Stimulated activated CD8-positive, alpha-beta memory T cell treated with anti-CD3 and anti-CD28 coated beads, Interleukin-4, amount 100 ng/mL, for 48 hours (primary cell): ENCODE data around the gene RANBP3L.
"Not testable (repeated sequence)": the region's sequence is repeated elsewhere in the genome, so short reads cannot be mapped to it uniquely, and the experiment has no call there.

Experiments
- DNase-seq: peaks from one replicate; pipeline ENCODE4 v3.0.0-alpha.2; 2020

RANBP3L gene

DNA sequence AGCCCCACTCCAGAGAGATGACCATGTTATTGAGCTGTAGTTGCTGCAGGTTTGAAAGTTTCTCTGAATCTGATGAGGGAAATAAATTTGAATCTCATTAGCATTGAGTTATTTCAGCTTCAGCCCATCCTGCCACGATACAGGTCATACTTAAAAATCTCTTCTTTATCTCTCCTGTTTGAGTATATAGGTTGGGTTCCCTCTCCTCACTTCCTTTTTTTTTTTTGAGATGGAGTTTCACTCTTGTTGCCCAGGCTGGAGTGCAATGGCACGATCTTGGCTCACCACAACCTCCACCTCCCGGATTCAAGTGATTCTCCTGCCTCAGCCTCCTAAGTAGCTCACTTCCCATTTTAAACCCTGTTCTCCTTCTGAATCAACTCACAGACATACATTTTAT lies 17.9 kb downstream of the RANBP3L start:
- DNase-seq: not testable (repeated sequence)

DNA sequence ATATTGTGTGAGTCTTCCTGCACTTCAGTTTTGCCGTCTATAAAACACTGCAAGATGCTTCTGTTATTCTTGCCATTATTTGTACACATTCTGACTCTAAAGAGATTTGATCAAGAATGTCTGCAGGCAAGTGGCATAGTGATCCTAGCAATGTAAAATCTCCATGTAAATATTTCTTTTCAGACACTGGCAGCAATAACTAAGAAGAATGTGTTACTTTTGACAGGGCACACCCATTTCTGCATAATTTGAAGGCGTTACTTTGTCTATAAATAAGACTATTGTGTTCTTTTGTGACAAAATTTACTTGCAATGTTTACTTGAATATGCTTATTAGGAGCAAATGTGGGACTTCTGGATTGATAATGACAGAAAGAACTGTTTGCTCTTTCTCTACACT lies 20.1 kb downstream of the RANBP3L start:
- no peak for DNase-seq

DNA sequence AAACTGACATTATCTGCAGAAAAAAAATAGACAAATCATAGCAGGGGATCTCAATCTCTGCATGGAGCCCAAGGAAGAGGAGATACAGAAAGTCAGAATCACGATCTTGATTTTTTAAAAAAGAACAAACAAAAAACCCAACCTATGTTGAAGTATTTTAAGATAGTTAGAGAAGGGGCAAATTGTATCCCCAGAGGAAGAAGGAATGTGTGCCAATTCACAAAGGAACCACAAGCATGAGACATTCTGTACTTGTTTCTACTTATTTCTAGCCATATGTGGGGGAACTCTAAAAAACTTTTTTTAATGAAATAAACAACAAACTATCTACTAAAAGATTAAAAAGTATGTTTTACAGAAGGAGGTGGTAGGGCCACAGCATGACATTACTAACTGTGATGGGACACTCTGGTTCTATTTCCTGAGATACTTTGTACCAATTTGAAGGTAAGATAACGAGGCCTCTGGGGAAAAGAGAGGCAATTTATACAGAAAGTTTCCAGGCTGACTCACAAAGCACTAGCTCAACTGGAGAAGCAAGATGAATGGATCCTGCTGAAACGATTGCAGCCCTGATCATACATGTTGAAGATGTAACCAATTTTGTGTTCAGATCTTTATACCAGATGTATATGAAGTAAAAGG lies 22.5 kb downstream of the RANBP3L start:
- DNase-seq: no peak

DNA sequence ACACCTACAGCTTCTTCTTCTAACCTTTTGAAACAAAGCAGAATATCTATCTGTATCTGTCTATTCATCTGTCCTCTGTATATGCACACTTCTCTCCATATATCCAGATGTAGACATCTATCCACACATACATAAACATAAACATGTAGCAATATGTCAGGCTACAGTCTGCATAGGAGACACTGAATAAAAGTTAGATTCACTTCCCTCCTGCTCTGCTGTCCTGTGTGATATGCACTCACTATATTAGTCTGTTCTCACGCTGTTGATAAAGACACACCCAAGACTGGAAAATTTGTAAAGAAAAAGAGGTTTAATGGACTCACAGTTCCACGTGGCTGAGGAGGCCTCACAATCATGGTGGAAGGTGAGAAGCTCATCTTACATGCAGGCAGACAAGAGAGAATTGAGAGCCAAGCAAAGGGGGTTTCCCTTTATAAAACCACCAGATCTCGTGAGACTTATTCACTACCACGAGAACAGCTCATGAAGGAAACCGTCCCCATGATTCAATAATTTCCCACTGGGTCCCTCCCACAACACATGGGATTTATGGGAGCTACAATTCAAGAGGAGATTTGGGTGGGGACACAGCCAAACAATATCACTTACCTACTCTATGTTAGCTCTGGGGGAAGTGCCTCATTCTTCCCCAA lies 24.1 kb downstream of the RANBP3L start:
- no peak for DNase-seq

DNA sequence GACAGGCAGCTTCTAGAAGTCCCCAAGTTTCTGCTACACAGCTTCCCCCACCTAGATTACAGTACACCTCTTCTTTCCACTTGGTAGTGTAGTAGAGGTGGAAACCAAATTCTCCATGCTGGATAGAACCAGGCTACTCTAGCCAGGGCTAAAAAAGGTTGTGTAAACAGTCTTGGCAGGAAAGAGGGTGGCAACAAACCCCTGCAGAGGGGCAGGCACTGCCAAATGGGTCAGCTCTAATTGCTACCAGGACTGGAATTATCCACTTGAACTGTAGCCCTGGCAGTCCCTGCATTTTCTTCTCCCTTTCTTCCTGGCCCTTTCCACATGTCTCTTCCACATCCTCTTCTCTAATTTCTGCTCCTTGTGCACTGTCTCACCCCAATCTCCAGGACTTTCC lies 24.8 kb downstream of the RANBP3L start:
- no peak for DNase-seq

DNA sequence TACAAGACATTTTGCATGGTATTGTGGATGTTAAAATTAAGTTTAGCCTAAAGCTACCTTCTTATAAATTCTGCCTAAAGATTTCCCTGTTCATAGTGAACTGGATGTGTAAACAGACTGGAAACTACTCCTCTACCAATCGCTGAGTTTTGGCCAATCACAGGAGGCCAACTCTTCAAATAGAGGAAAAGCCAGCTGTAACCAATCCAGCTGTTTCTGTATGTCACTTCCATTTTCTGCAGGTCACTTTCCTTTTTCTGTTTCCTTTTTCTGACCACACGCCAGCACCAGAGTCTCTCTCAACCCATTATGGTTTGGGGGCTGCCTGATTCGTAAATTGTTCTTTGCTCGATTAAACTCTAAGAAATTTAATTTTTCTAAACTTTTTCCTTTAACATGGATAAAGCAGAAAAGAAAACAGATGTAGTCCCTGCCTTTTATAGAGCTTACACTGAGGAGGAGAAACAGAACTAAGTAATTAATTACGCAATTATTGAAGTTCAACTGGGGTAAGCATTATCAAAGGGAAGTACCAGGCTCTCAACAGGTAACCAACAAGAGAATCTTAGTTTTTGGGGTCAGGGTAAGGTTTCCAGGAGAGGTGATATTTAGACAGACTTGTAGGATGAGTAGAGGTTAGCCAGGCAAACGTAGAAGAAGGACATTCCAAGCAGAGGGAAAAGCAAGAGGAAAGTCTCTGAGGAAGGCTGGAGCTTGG lies 27.7 kb downstream of the RANBP3L start:
- DNase-seq: no peak

DNA sequence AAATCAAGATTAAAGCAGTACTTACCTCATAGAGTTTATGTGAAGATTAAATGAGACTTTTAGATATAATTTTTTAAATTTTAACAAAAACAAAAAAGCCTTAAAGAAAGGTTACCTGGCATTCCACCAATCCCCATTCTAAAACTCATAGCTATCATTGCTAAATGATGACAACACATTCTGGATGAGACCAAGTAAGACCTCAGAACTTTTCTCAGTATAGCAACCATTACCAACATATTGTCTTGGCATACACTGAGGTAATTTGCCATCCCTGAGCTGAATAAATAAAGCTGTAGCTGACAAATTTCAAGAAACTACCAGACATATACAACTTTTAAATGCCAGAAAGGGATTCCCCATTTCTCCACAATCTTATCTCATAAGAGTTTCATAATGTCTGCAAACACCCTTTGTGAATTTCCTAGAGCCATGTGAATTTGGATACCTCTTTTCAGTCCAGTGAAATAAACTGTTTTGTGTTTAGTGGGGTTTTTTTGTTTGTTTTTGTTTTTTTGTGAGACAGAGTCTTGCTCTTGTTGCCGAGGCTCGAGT lies 29.5 kb downstream of the RANBP3L start:
- DNase-seq: no peak

DNA sequence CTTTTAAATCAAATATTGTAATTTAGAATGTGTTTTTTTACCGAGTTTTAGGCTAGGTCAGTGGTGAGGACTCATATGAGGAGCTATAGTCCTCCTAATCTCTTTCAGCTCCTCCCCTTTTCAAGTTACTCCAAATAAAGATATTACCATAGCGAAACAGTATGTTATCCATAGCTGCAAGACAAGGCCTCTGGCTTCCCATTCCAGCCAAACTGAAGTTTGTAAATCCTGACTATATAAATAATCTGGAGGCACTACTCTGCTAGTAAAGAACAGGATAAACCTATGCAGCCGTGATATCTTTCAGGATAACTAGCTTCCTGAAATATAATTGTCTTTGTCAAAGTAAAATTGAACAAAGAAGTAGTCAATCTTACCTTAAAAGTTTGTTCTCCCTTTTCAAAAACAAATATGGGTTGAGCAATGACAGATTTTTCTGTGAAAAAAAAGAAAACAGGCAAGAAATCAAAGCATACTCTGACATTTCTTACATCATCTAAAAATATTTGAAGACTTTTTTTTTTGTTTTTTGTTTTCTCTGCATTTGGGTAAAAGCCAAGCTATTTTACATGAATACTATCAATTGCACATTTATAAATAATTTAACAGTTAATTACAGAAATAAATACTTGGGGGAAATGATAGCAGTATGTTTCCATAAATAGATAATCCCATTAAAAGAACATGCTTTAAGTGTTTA lies 30.7 kb downstream of the RANBP3L start:
- no peak for DNase-seq

DNA sequence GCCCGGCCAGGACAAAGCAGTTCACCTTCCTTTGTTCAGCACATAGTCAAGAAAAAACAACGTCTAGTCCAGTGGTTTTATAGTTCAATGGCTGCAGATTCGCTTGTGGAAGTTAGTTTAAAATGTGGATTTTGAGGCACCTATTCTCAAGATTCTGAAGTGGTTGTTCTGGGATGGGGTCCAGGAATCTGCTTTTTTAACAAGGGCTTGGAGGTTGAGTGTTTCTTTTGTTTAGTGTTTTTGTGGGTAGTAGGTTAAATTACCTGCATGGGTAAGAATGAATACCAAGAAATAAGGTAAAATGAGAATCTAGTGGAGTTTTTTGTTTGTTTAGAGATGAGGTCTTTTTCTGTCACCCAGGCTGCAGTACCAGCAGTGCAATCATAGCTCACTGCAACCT lies 31.5 kb downstream of the RANBP3L start:
- no peak for DNase-seq

DNA sequence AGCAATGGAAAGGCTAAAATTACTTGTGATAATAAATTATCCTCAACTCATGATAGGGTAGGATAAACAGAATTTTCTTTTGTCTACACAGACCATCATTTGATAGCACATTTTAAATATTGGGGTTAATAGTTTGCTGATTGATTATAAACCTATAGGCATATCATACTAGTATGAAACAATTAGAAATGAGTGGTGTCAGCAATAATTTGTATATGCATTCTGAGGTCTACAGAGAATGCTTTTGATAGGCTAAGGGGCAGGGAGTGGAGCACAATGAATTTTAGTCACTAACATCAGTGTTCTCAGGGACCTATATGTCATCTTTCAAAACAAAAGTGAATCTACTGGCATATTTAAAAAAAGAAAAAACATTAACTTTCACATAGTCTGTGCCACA lies 32.2 kb downstream of the RANBP3L start:
- no peak for DNase-seq

DNA sequence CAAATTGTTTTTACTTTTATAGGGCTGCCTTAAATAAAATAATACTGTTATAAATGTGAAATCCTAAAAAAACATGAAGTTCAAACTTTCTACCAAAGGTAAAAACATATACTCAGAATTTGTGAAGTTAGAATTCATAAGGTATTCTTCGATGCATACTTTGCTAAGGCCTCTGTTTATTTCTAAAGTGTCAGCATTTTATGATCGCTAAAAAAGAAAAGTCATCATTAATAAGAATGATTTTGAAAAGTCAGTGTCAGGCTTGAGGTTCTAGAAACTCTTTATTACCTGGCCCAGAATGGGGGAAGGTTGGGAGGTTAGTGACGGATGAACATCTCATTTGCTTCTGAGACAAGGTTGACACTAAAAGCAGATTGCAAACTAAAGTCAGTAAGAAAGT lies 33.8 kb downstream of the RANBP3L start:
- DNase-seq: no peak

DNA sequence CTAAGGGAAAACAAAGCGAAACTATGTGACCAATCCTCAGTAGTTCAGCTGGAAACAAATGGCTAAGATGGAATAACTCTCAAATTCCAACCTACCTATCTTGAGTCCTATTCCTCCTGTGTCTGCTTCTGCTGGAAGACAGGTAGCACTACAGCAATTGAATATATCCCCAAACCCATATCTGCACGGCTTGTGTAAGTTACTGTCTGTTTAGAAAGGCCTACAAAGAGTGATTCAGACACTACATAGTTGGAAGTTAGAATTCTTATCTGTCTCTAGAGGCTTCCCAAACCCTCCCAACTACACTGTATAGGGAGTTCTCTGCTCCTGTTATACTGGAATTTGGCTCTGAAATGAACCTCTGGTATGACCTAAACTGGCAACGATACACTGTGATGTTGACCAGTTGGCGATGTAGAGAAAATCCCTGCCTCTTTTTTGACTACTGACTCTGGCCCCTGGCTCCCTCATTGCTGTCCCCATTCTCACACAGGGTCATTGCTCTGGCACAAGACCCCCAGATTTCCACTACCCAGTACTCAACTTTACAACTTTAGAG lies 37.4 kb downstream of the RANBP3L start:
- DNase-seq: no peak

DNA sequence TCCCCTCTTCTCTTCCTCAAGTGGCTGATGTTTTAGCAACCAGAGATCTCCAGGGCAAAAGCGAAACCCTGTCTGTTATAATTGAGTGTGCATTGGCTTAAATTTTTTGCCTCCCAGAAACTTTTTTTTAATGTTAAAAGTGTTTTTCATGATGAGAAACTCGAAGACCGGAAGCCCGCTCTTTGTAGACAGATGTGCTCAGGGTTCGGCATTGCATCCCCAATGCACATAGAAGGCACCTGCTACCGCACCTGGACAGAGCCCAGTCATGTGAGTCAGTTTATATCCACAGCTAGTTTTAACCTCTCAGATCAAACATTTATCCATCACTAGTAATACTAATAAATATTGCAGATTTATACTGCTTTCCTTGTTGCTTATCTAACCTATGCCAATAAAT lies 40.5 kb downstream of the RANBP3L start:
- DNase-seq: no peak

DNA sequence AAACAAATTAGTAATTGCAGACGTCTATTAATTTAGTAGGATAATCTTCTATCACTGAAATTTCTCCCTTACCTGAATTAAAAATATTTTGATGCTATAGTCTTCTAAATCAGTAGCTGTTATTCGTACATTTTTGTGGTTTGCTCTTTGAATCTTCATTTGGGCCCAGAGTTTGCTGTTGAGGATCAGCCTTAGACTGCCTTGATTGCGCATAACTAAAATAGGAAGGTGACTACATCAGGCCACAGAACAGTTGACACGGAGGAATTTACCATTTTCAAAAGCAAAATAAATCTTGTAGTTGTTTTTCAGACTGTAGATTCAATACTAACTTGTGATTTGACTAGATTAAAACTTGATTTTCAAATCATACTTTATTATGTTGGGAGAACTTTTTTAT lies 48.1 kb downstream of the RANBP3L start:
- no peak for DNase-seq

DNA sequence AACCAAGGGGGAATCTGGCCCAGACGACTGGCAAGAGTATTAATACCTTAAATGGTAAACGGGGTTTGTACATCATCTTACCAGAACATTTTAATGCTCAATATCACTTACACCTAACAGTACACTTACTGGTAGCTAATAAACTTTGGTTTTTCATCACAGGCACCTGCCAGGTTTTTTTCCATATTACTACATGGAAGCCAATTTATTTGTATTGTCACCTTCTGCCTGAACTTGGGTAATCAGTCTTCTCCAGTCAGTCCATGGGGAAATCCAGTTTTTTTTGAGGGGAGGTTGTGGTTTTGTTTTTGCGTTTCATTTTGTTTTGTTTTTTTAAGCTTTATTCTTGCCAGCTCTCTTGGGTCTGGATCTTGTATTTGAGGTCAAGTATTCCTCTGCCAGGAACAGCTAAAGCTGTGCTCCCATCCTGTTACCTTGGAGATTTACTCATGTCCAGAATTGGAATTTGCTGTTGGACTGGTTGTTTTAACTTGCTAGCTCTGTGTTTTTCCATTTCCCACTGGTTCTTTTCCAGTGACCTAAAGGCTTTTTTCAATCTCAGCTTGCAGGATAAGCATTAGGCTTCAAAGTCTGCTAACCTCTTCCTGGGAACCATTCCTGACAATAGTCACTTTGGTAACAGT lies 48.9 kb downstream of the RANBP3L start:
- DNase-seq: no peak

DNA sequence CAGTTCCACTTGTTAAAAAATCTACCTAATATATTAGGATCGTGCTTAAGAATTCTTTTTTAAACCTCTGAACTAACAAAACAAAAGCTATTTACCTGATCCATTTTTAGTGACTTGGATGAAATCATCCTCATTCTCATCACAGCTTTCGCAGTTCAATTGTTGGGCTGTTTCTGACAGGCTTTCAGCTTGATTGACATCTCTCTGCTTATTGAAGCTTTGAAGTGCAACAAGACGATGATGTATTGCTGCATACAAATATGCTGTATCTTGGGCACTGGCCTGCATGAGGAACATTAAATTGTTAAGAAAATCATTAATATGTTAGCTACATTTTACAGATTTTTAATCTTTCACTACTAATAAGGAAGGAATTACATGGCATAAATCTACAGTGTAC lies 50.5 kb downstream of the RANBP3L start:
- no peak for DNase-seq

DNA sequence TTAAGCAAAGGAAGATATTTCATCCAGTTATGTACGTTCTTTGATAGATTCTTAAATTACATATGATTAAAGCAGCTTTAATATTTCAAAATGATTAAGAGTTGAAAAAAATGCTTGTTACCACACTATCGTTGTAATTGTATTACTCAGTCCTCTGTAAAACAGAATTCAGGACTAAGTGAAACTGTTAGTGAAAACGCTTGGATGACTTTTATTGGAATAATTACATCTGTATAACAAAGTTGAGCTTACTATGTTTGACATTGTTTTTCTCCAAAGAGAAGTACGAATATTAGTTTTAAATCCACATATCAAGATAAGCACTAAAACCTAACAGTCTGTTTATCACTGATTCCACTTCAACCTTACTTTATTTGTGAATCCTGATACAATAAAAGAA lies 51.3 kb downstream of the RANBP3L start:
- no peak for DNase-seq

DNA sequence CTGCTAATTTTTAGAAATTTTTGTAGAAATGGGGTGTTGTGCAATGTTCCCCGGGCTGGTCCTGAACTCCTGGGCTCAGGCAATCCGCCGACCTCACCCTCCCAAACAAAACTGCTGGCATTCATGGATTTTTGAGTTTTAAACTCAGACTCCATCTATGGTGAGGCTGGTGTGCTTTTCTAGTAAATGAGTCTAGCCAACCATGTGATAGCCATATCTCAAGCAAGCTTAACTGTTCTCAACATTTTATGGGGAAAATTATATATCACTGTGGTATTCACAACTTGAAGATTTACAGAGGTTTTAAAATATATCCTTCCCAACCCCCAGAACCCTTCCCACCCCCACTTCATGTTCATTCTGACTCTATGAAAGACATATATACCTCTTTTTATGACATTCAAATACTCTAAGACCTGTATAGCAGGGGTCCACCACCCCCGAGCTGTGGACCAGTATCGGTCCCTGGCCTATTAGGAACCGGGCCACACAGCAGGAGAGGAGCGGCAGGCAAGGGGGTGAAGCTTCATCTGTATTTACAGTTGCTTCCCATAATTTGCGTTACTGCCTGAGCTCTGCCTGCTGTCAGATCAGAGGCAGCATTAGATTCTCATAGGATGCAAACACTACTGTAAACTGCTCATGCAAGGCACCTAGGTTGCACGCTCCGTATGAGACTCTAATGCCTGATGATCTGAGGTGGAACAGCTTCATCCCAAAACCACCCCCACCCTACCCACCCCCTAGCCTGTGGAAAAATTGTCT lies 55.5 kb downstream of the RANBP3L start:
- no peak for DNase-seq

DNA sequence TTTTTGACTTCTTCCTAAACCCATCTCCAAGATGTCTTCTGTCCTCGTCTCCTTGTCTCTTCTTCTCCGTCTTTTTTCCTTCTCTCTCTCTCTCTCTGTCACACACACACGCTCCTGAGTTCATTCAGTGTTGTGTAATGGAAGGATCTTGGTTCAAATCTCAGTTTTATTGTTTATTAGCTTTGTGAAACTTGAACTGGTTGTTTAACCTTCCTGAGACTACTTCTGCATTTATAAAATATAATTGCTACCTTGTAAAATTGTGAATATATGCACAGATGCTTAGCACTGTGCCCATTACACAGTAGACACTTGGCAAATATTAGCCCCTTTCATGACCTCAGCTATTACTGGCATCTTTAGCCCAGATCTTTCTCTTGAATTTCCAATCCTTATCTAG lies 57.6 kb downstream of the RANBP3L start:
- DNase-seq: no peak

DNA sequence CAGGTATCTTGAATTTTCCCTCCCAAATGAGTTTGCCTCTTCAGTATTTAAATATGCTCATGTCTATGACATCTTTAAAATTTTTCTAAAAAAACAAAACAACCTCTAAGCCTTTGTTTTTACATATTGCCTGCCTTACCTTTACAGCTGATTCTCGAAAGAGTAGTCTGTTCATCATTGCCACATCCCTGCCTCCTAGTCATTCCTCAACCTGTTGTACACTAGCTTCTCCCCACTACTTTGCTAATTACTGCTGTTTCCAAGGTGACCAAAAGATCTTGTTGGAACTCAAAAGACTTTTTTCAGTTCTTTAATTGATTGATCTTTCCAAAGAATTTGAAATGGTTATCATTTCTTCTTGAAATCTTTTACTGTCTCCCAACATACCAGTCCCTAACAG lies 58.0 kb downstream of the RANBP3L start:
- no peak for DNase-seq

DNA sequence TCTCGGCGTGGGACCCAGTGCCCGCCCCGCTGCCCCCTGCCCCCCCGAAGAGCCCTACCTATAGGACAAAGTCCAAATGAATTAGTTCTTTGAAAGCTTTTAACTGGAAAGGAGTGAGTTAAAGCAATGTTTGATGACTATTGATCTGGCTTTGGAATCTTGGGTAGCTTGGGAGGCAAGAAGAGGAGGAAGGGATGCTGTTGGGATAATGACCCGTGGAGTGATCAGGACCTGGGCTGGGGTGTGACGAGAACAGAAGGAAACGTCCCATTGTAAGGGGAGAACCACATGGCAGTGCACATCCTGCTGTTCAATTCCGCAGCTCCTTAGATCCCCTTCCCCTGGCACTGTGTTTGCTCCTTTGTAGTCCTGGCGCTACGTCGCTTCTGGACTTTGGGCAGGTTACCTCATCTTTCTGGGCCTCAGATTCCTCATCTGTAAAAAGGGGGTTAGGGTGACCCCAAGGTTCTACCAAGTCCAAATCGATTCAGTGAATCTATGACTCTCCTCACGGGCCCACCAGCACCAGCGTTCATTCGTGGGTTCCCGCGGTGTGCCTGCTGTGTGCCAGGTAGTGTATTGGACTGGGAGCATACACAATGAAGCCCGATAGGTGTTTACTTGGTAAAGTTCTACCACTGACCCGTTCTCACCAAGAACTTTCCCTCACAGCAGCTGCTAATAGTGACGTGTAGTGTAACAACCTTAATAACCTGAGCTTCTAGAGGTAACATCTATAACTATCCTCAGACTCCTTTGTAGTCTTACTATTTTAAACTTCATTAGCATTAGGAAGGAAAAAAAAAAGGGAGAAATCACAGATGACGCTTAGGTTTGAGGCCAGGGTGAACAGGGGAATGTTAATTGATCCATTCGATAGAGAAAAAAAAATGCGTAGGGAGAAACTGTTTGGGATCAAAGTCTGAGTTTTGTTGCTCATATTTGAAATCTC lies 58.9 kb downstream of the RANBP3L start:
- peak; percentile 26 for DNase-seq
